ENCODE results near the gene SAMD8.

DNA sequence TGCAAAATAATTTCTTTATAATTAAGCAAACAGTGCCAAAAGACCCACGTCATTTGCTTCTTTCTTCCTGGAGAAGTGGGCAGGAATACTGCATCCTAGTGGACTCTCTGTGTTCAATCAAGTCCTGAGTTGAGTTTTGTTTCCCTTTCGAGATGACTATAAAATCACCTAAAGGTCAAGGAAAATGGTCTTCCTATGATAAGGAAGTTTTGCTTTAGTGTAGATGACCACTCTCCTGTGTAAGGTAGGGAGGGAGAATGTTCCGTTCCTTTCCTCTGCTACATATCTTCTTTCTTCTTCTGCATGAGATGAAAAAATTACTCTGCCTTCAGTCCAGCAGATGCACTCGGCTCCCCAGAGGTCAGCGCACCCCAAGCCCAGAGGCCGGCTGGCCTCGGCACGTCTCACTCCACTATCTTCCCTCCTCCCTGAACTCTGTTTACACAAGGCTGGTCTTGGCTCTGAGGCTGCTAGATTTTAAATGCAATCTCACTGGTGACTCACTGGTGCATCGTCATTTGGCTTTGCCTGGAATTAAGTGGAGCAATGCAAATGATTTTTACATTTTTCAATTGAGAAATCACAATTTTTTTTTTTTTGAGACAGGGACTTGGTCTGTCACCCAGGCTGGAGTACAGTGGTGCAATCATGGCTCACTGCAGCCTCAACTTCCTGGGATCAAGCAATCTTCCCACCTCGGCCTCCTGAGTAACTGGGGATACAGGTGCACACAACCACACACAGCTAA, 80.5 kb downstream of the SAMD8 start:
- TF ChIP-seq, protein P1, sequence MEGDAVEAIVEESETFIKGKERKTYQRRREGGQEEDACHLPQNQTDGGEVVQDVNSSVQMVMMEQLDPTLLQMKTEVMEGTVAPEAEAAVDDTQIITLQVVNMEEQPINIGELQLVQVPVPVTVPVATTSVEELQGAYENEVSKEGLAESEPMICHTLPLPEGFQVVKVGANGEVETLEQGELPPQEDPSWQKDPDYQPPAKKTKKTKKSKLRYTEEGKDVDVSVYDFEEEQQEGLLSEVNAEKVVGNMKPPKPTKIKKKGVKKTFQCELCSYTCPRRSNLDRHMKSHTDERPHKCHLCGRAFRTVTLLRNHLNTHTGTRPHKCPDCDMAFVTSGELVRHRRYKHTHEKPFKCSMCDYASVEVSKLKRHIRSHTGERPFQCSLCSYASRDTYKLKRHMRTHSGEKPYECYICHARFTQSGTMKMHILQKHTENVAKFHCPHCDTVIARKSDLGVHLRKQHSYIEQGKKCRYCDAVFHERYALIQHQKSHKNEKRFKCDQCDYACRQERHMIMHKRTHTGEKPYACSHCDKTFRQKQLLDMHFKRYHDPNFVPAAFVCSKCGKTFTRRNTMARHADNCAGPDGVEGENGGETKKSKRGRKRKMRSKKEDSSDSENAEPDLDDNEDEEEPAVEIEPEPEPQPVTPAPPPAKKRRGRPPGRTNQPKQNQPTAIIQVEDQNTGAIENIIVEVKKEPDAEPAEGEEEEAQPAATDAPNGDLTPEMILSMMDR (IDR thresholded peaks at IDR 0.05), result peak in 5 of 6 experiments; percentile 7 to 43 (median 27)
- TF ChIP-seq POLR2A (IDR thresholded peaks at IDR 0.05), result peak in 1 of 2 donors; percentile 84
